ENCODE data around the gene HMCN2. TPM values are rescaled to one million over a fixed set of nuclear protein-coding genes. Genes with fewer than 3 reads are reported as not detected.

Gene HMCN2
- total RNA-seq, 1 experiment from 2014 or later, result 8.6 TPM

DNA sequence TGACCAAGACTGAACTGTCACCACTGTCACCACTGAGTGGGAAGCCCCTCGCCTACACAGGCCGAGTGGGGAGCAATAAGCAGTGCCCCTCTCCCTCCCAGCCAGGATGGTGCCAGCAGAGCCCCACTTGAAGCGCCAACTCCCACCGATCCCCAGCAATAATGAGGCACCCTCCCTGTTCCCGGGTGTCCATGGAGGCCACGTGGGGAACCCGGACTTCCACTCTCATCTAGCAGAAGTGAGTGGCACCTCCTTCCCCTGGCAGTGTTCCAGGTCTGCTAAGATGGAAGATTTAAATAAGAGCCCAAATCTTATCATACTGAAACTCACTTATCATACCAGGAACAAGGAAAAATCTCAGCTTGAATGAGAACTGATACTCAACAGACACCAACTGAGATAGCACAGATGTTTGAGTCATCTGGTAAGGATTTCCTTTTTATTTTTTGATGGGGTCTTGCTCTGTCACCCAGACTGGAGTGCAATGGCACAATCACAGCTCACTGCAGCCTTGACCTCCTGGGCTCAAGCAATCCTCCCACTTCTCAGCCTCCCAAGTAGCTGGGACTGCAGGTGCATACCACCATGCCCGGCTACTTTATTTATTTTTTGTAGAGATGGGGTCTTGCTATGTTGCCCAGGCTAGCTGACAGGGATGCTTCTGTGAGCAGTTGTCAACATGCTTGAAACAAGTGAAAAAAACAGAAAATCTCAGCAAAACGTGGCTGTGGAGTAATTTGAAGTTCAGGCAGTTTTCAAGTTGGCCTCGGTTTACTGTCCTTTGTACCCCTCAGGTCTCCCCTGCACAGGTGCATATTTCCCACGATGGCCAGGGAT is 149.6 kb downstream of the HMCN2 start:
- peaks cover 5 to 6% of the 10 kb centered on the region in 2 experiments; a peak in 4 of 5 replicates for H3K9me3 Mint-ChIP-seq
- Histone ChIP-seq H3K9ac (ENCODE audit: extremely low read depth, insufficient read length, low read length) (no peak overlapping the region), H3K18ac (ENCODE audit: insufficient read length, low read depth, low read length) (no peak overlapping the region), H4K8ac (replicated peaks; ENCODE audit: insufficient read length, low read depth, low read length) (no peak overlapping the region), H3K79me1 (ENCODE audit: insufficient read depth, low read depth, low read length, poor library complexity, severe bottlenecking) (no peaks in the 10 kb centered on the region), H3K4me2 (ENCODE audit: insufficient read depth, insufficient read length, low read length) (no peak overlapping the region), H3T11ph (ENCODE audit: low read length) (no peak overlapping the region), H3K4ac (ENCODE audit: low read depth, low read length) (no peak overlapping the region), H2BK120ac (ENCODE audit: low read depth, low read length, poor library complexity, severe bottlenecking) (no peak overlapping the region), H3K27ac (ENCODE audit: insufficient read length, low read depth, low read length) (no peak overlapping the region), H4K5ac (ENCODE audit: insufficient read length, low read depth, low read length) (no peak overlapping the region), H3K27me3 (ENCODE audit: insufficient read depth, low read length) (no peaks in the 10 kb centered on the region), H2BK12ac (ENCODE audit: insufficient read length, low read depth, low read length) (no peak overlapping the region), H3K14ac (ENCODE audit: insufficient read depth, low read length) (no peak overlapping the region; the same call in 1 of the 2 replicates), H3K23ac (ENCODE audit: insufficient read length, low read depth, low read length) (no peak overlapping the region), H4K91ac (ENCODE audit: insufficient read length, low read depth, low read length) (no peak overlapping the region), H3K9me3 (ENCODE audit: control insufficient read depth, low read depth, low read length) (no peaks in the 10 kb centered on the region), H2BK20ac (ENCODE audit: low read depth, low read length, poor library complexity, severe bottlenecking) (no peak overlapping the region), H3K23me2 (ENCODE audit: insufficient read length, low read depth, low read length, poor library complexity, severe bottlenecking) (no peaks in the 10 kb centered on the region), H4K20me1 (ENCODE audit: control insufficient read depth, insufficient read depth, insufficient read length) (no peaks in the 10 kb centered on the region), H2AK5ac (ENCODE audit: insufficient read length, low read length) (no peak overlapping the region), H2BK5ac (ENCODE audit: insufficient read length, low read length) (no peak overlapping the region), H3K4me1 (ENCODE audit: insufficient read depth, low read length) (no peaks in the 10 kb centered on the region), H2BK15ac (ENCODE audit: low read depth, low read length) (no peak overlapping the region), H2AFZ (ENCODE audit: low read length) (no peak overlapping the region), H3K56ac (ENCODE audit: insufficient read length, low read depth, low read length) (no peak overlapping the region), H3K79me2 (ENCODE audit: insufficient read depth, low read length) (no peaks in the 10 kb centered on the region)
- no peaks in the 10 kb centered on the region for H3K4me1 Mint-ChIP-seq
- no peak for DNase-seq
- peaks cover 2% of the 10 kb centered on the region for H3K27me3 Mint-ChIP-seq (ENCODE audit: low read depth)
- peaks cover 9 to 21% (median 11%) of the 10 kb centered on the region in 3 experiments for H3K36me3 Mint-ChIP-seq (ENCODE audit: insufficient read depth in 1 of 3, low read depth in 3 of 3)
- TF ChIP-seq, protein P1, sequence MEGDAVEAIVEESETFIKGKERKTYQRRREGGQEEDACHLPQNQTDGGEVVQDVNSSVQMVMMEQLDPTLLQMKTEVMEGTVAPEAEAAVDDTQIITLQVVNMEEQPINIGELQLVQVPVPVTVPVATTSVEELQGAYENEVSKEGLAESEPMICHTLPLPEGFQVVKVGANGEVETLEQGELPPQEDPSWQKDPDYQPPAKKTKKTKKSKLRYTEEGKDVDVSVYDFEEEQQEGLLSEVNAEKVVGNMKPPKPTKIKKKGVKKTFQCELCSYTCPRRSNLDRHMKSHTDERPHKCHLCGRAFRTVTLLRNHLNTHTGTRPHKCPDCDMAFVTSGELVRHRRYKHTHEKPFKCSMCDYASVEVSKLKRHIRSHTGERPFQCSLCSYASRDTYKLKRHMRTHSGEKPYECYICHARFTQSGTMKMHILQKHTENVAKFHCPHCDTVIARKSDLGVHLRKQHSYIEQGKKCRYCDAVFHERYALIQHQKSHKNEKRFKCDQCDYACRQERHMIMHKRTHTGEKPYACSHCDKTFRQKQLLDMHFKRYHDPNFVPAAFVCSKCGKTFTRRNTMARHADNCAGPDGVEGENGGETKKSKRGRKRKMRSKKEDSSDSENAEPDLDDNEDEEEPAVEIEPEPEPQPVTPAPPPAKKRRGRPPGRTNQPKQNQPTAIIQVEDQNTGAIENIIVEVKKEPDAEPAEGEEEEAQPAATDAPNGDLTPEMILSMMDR (conservative IDR thresholded peaks at IDR 0.05), result no peak
- no peak overlapping the region for H3K27ac Mint-ChIP-seq
- no peak overlapping the region for H3K4me3 Mint-ChIP-seq
- WGBS (ENCODE audit: extremely low coverage, insufficient read length, low lambda C conversion rate), result no CpG with 5 or more reads among the region's 11 CpGs

All from H9 (cell line).